SU-DHL-6 (cell line): ENCODE results near the gene GRIK1.

Source experiments
- EZH2phosphoT487 ChIP-seq: fragments of 200-600 bp; sonication (generic), shearing (Covaris generic); conservative IDR thresholded peaks from 2 replicates; pipeline ENCODE4 v1.6.1; 2018; ENCODE audit warnings: mild to moderate bottlenecking, antibody characterized with exemption, low read length, moderate library complexity, mixed read lengths
- TF ChIP-seq, protein P1 (sequence below): fragments of 200-600 bp; sonication (generic); IDR thresholded peaks from one replicate; pipeline ENCODE4 v1.5.1; 2017; ENCODE audit warnings: antibody characterized with exemption, mild to moderate bottlenecking, low read length, moderate library complexity; ENCODE audit not compliant: insufficient read depth, poor library complexity, severe bottlenecking

DNA sequence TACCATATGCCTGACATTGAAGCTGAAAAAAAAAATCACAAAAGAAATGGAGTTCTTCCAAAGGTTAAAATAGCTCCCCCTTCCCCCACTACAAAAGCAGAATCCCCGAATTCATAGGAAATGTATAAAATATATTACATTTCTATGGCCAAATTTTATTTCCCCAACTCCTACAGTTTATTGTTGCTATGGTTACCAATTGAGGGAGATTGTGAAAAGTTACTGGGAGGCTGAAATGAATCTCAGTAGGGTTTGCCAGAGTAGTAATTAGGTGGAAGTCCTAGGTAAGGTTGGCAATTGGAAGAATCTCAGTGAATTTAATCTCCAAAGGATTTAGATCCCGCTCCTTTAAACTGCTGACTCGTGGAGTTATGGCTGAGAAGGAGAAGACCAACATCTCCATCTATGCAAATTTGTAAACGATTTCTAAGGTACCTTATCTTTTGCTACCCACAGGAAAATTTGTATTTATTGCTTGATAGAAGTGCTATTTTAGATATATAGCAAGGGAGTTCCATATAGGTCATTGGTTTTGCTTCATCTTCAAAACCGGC is 359.0 kb downstream of the GRIK1 start:
- TF ChIP-seq, protein P1, sequence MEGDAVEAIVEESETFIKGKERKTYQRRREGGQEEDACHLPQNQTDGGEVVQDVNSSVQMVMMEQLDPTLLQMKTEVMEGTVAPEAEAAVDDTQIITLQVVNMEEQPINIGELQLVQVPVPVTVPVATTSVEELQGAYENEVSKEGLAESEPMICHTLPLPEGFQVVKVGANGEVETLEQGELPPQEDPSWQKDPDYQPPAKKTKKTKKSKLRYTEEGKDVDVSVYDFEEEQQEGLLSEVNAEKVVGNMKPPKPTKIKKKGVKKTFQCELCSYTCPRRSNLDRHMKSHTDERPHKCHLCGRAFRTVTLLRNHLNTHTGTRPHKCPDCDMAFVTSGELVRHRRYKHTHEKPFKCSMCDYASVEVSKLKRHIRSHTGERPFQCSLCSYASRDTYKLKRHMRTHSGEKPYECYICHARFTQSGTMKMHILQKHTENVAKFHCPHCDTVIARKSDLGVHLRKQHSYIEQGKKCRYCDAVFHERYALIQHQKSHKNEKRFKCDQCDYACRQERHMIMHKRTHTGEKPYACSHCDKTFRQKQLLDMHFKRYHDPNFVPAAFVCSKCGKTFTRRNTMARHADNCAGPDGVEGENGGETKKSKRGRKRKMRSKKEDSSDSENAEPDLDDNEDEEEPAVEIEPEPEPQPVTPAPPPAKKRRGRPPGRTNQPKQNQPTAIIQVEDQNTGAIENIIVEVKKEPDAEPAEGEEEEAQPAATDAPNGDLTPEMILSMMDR: no peak
- no peak for TF ChIP-seq EZH2phosphoT487
